Stimulated activated CD8-positive, alpha-beta memory T cell treated with anti-CD3 and anti-CD28 coated beads, Interleukin-15, amount 100 ng/mL, for 1 hour (primary cell): Measurements from ENCODE around the gene DNAAF3.
A peak's percentile ranks its signal among the peaks of the same experiment; 100 is the strongest.

ENCODE experiments used
- DNase-seq: peaks from one replicate; pipeline ENCODE4 v3.0.0-alpha.2; 2020; ENCODE audit warnings: low read depth

DNAAF3 gene

GRCh38 chr19:55153652-55154264, 12.7 kb downstream of the DNAAF3 start:
- no peak for DNase-seq

GRCh38 chr19:55152017-55152416, 14.4 kb downstream of the DNAAF3 start:
- DNase-seq, result no peak

GRCh38 chr19:55149078-55150003, 17.1 kb downstream of the DNAAF3 start, which contains the start of gene TNNT1:
Gene TNNT1 (minus strand): TSS chr19:55149206. CDS start chr19:55147157, 2,049 bp downstream.
- DNase-seq, result no peak

- no peak for DNase-seq
These were observed 18.7 kb downstream of the DNAAF3 start for GRCh38 chr19:55147545-55148251.

- DNase-seq, result no peak
These were observed 19.6 kb downstream of the DNAAF3 start for GRCh38 chr19:55146705-55147273.

- DNase-seq, result no peak
These were observed 20.2 kb downstream of the DNAAF3 start for GRCh38 chr19:55146078-55146704.

- DNase-seq, result no peak
These were observed 21.2 kb downstream of the DNAAF3 start for GRCh38 chr19:55145232-55145631.

GRCh38 chr19:55141696-55142095, 24.7 kb downstream of the DNAAF3 start:
- no peak for DNase-seq

- no peak for DNase-seq
These were observed 28.5 kb downstream of the DNAAF3 start for GRCh38 chr19:55137915-55138314.

GRCh38 chr19:55136399-55137102, 29.9 kb downstream of the DNAAF3 start:
- no peak for DNase-seq

- no peak for DNase-seq
These were observed 31.7 kb downstream of the DNAAF3 start for GRCh38 chr19:55134736-55135135.

GRCh38 chr19:55133639-55134444, 32.6 kb downstream of the DNAAF3 start:
- no peak for DNase-seq

GRCh38 chr19:55132453-55133129, 33.8 kb downstream of the DNAAF3 start:
- DNase-seq, result no peak

GRCh38 chr19:55131421-55131820, 35.0 kb downstream of the DNAAF3 start:
- no peak for DNase-seq

GRCh38 chr19:55119053-55119452, 47.4 kb downstream of the DNAAF3 start:
- DNase-seq, result no peak

GRCh38 chr19:55118401-55118991, 47.9 kb downstream of the DNAAF3 start:
- no peak for DNase-seq

- DNase-seq, result peak; percentile 90
These were observed 48.6 kb downstream of the DNAAF3 start for GRCh38 chr19:55117663-55118391.

GRCh38 chr19:55116859-55117662, 49.4 kb downstream of the DNAAF3 start, which contains the start of gene PPP1R12C:
Gene PPP1R12C (minus strand): TSS chr19:55117637. CDS start chr19:55117543, 94 bp downstream.
- no peak for DNase-seq
